GM23248 (cell line): ENCODE measurements around the gene TMED10.

ENCODE experiments used
- EZH2 ChIP-seq: fragments of 200-600 bp; sonication (generic); IDR thresholded peaks from 2 replicates; pipeline ENCODE4 v1.6.1; 2018; ENCODE audit warnings: antibody characterized with exemption, mild to moderate bottlenecking; ENCODE audit not compliant: insufficient read depth, poor library complexity, severe bottlenecking
- EZH2phosphoT487 ChIP-seq: fragments of 200-600 bp; sonication (generic); IDR thresholded peaks from 2 replicates; pipeline ENCODE4 v1.6.1; 2018; ENCODE audit warnings: antibody characterized with exemption, moderate library complexity, mild to moderate bottlenecking, low read depth; ENCODE audit not compliant: insufficient read depth

- TF ChIP-seq EZH2 = no peak
- no peak for TF ChIP-seq EZH2phosphoT487
Observed at GRCh38 chr14:75101491-75101890, 74.9 kb downstream of the TMED10 start.
